CD4-positive, alpha-beta T cell treated with Interleukin-10 for 1 hour (primary cell): ENCODE measurements around the gene MME.

Experiments
- DNase-seq: peaks from one replicate; pipeline ENCODE4 v3.0.0-alpha.2; 2020

Gene MME

GRCh38 chr3:155079746-155080487 lies at the start of gene MME:
MME (plus strand) TSS chr3:155080319; CDS start chr3:155084168, 3,849 bp downstream.
- no peak for DNase-seq

GRCh38 chr3:155031186-155031585 lies 48.9 kb upstream of the MME start:
- no peak for DNase-seq

GRCh38 chr3:155032918-155033317 lies 47.2 kb upstream of the MME start:
- no peak for DNase-seq

GRCh38 chr3:155034786-155035185 lies 45.3 kb upstream of the MME start:
- DNase-seq: no peak

- no peak for DNase-seq
Measured at GRCh38 chr3:155035553-155035952, 44.6 kb upstream of the MME start.

GRCh38 chr3:155037508-155038202 lies 42.5 kb upstream of the MME start:
- DNase-seq: no peak

- DNase-seq: no peak
Measured at GRCh38 chr3:155038203-155038554, 41.9 kb upstream of the MME start.

- DNase-seq: no peak
Measured at GRCh38 chr3:155046935-155047334, 33.2 kb upstream of the MME start.

- DNase-seq: no peak
Measured at GRCh38 chr3:155047672-155048071, 32.4 kb upstream of the MME start.

GRCh38 chr3:155049959-155050358 lies 30.2 kb upstream of the MME start:
- DNase-seq: no peak

- DNase-seq: no peak
Measured at GRCh38 chr3:155052470-155052869, 27.6 kb upstream of the MME start.

GRCh38 chr3:155053756-155054155 lies 26.4 kb upstream of the MME start:
- DNase-seq: no peak

- no peak for DNase-seq
Measured at GRCh38 chr3:155064920-155065319, 15.2 kb upstream of the MME start.

- no peak for DNase-seq
Measured at GRCh38 chr3:155065537-155065936, 14.6 kb upstream of the MME start.

- DNase-seq: no peak
Measured at GRCh38 chr3:155069729-155070128, 10.4 kb upstream of the MME start.

GRCh38 chr3:155070316-155070715 lies 9.8 kb upstream of the MME start:
- DNase-seq: no peak

- no peak for DNase-seq
Measured at GRCh38 chr3:155070932-155071387, 9.2 kb upstream of the MME start.

- DNase-seq: no peak
Measured at GRCh38 chr3:155075200-155075599, 4.9 kb upstream of the MME start.

GRCh38 chr3:155076888-155077287 lies 3.2 kb upstream of the MME start:
- DNase-seq: no peak

- DNase-seq: no peak
Measured at GRCh38 chr3:155078711-155079467, 1.2 kb upstream of the MME start.

GRCh38 chr3:155079468-155079745 lies 712 bp upstream of the MME start:
- DNase-seq: no peak

- no peak for DNase-seq
Measured at GRCh38 chr3:155080692-155081091, 573 bp downstream of the MME start.

- no peak for DNase-seq
Measured at GRCh38 chr3:155083313-155083905, 3.3 kb downstream of the MME start.

- no peak for DNase-seq
Measured at GRCh38 chr3:155084567-155084966, 4.4 kb downstream of the MME start.
